Renal cortex interstitium (tissue), 11 donors: ENCODE data around the gene RBM39. TPM values are rescaled to one million over a fixed set of nuclear protein-coding genes. Genes with fewer than 3 reads are reported as not detected.
"Not testable (repeated sequence)": the region's sequence is repeated elsewhere in the genome, so short reads cannot be mapped to it uniquely, and the experiment has no call there.

ENCODE experiments used
- DNase-seq, 11 donors: peaks; one replicate each; pipeline ENCODE4 v3.0.0-alpha.2; 2013; ENCODE audit warnings: low read depth in 9 of 11, low spot score in 4 of 11; ENCODE audit errors: extremely low read depth in 1 of 11
- polyA plus RNA-seq, 3 donors: library from polyadenylated mRNA; unstranded; fragments of 120-200 nt; gene quantifications; one replicate each; pipeline ENCODE4 v1.2.1, GENCODE V29; 2013; ENCODE audit not compliant: insufficient read length in 3 of 3

RBM39 gene
- polyA plus RNA-seq, 3 donors: 523 to 699 (median 635) TPM

DNA sequence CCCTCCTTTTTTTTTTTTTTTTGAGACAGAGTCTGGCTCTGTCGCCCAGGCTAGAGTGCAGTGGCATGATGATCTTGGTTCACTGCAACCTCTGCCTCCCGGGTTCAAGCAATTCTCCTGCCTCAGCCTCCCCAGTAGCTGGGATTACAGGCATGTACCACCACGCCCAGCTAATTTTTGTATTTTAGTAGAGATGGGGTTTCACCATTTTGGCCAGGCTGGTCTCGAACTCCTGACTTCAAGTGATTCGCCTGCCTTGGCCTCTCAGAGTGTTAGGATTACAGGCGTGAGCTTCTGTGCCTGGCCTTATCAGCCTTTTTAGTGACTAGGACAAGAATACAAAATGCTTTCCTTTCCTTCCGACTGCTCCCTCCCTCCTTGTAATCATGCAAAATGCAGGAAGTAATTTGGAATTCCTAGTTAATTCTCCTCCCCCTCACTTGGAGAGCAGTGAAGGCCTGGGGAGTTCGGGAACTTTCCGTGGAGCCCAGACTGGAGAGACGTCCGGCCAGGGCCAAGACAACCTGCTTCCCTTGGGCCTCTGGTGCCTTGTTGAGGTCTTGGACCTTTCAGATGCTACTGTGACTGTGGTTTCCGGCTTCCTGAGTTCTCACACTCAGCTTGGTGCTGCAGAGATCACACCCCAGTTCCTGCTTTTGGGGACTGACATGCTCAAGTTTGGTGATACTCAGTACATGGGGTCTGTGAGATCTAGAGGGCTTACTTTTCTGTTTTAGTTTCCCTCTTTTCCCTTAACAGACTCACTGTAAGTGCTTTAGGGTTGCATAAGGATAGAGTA lies 25.8 kb upstream of the RBM39 start:
- peak in 2 of 11 donors; percentile 41 to 50 for DNase-seq

DNA sequence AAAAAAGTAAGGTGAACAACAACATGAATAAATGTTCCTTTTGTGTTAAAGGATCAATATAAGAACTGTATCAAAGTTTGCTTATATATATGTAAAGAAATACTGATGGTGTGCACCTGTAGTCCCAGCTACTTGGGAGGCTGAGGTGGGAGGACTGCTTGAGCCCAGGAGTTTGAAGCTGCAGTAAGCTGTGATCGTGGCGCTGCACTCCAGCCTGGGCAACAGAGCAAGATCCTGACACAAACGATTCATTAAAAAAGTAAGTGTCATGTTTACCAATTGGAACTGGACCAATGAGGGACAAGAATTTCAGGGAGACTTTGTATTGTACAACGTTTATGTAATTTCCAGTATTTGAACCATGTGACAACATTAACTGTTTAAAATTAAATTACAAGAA lies 24.8 kb upstream of the RBM39 start:
- DNase-seq: no peak

DNA sequence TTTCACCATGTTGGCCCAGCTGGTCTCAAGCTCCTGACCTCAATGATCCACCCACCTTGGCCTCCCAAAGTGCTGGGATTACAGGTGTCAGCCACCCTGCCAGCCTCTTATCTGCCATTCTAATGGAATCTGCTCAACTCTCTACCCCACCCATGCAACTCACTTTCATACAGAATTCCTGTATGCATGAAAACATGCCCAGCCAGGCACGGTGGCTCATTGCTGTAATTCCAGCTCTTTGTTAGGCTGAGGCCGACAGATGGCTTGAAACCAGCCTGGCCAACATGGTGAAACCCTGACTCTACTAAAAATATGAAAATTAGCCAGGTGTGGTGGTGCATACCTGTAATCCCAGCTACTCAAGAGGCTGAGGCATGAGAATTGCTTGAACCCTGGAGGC lies 22.9 kb upstream of the RBM39 start:
- not testable (repeated sequence) for DNase-seq

DNA sequence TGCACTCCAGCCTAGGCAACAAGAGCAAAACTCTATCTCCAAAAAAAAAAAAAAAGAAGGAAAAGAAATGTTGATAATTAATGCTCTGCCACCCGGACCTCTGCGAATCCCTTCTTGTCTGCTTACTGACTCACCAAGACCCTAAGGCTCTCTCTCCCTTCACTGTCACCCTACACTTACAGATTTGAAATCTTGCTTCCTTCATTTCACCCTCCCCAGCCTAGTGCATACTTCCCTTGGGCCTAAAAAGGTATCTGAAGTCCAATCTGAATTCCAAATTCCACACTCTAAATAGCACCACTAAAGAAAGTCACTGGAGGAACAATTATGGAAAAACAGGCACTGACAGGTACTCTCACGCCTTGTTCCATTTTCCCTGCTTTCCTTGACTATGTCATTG lies 20.4 kb upstream of the RBM39 start:
- DNase-seq: no peak

DNA sequence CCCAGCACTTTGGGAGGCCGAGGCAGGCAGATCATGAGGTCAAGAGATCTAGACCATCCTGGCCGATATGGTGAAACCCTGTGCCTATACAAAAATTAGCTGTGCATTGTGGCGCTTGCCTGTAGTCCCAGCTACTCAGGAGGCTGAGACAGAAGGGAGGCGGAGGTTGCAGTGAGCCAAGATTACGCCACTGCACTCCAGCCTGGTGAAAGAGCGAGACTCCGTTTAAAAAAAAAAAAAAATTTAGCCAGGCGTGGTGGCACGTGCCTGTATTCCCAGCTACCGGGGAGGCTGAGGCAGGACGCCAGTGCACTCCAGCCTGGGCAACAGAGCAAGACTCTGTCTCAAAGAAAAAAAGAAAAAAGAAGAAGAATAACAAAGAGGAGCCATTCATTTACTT lies 19.5 kb upstream of the RBM39 start:
- DNase-seq: not testable (repeated sequence)

DNA sequence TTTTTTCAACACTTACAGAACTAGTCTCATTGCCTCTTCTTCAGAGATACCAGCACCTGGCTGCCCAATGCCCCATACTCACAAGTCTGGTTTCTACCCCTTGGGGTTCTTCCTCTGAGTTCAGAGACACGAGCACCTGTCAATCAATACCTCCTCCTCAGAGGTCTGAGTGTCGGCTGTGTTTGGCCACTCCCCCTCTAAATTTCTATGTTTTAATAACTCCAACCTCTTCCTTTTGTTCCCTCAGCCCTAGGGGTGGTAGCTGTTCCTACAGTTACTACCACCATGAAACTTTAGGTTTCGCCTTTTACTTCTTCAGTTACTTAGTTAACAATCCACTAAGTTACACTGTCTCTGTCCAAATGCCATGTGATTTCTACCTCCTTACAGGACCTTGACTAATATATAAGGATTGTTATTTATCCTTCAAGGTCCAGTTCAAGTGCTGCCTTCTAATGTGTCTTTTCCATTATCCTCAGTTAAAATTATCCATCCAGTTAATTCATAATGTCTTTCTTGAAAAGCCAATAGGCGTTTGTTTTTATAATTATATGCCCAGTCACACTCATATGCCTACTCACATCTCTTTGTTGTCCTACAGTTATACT lies 15.1 kb upstream of the RBM39 start:
- no peak for DNase-seq

DNA sequence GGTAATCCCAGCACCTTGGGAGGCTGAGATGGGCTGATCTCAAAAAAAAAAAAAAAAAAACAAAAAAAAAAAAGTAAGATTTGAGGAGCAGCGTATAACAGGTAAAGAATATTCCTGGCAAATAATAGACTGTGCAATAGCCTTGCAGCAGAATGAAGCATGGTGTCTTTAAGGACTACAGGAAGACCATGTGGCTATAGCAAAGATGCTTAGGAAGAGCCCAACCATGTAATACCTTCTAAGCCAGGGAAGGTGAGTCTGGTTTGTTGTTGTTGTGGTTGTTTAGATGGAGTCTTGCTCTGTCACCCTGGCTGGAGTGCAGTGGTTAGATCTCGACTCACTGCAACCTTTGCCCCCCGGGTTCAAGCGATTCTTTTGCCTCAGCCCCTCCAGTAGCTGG lies 14.3 kb upstream of the RBM39 start:
- no peak for DNase-seq

DNA sequence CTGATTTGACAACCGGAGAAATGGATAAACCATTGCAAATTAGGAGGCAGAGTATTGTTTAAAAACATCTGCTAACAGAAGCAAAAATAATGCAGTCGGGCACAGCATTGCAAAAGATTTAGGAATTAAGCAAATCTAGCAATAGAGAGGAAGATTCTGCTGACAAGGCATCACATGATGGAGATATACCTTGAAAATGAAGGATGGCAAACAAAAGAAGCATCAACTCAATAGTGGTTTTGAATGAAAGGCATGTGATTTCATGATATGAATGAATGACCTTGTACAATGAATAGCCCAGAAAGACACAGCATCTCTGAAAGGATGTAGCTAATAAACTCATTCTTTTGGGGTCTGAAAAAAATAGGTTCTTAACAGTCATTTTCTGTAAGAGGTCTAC lies 8.6 kb upstream of the RBM39 start:
- no peak for DNase-seq

DNA sequence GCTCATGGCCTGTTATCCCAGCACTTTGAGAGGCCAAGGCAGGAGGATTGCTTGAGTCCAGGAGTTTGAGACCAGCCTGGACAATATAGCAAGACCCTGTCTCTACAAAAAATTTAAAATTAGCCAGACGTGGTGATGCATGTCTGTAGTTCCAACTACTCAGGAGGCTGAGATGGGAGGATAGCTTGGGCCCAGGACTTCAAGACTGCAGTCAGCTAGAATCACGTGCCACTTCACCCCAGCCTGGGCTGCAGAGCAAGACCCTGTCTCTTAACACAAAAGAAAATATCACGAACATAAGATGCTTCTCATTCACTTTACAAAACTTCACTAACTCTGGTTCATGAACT lies 2.4 kb upstream of the RBM39 start:
- not testable (repeated sequence) for DNase-seq

DNA sequence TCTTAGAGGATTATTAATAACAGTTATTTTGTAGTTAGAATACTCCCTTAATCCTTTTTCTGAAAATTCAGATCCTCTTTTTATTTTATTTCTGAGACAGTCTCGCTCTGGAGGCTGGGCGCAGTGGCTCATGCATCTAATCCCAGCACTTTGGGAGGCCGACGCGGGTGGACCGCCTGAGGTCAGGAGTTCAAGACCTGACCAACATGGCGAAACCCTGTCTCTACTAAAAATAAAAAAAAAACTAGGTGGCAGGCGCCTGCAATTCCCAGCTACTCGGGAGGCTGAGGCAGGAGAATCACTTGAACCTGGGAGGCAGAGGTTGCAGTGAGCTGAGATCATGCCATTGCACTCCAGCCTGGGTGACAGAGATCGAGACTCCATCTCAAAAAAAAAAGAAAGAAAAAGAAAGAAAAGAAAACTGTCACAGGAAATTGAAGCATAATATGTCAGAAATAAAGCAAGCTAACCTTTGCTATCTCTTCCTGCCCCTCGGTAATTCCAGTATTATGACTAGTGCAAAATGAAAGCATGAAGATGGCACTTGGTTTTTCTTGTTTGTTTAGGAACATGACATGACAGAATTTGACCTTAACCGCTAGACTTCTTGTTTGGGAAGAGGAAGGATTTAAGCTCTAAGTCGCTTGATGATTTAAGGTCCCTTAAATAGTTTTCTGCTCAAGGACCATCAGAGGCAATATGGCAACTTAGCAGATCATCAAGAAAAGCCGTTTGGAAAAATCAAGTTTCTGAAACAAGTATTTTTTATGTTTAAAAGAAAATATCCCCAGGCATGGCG lies 1.8 kb upstream of the RBM39 start:
- peak in 1 of 11 donors; percentile 18 for DNase-seq

DNA sequence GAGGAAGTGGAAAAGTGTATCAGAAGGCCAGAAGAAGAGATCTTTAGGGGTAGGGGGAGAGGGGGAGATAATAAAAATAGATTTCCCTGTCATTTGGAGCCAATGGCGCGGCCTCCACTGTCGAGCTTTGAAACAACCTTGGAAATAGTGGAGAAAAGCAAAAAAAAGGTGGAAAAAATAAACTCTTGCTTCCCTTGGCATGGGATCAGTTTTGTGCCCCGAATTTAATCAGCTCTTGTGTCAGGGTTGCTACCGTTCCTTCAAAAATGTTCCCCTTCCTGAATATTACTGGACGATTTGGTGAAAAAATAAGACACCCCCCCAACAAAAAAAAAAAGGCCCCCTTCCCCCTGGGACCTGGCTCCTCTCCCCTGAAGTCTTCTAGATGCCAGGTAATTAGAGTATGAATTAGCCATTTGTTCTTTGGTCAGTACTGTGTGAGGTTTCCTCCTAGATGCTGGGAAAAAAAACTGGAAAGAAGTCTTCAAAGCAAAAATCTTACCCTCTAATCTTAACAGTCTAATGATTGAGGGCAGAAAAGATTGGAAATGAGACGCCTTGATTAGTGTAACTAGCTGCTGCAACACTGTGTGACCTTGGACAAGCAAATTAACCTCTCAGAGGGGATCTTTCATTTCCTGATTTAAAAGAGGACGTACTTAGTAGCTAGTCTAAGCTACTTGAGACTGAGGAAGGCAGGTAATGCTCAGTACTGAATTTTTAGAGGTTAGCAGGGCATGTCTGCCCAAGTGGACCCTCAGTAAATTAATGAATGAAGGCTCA lies 872 bp upstream of the RBM39 start:
- peak in 5 of 11 donors; percentile 15 to 25 (median 19) for DNase-seq

DNA sequence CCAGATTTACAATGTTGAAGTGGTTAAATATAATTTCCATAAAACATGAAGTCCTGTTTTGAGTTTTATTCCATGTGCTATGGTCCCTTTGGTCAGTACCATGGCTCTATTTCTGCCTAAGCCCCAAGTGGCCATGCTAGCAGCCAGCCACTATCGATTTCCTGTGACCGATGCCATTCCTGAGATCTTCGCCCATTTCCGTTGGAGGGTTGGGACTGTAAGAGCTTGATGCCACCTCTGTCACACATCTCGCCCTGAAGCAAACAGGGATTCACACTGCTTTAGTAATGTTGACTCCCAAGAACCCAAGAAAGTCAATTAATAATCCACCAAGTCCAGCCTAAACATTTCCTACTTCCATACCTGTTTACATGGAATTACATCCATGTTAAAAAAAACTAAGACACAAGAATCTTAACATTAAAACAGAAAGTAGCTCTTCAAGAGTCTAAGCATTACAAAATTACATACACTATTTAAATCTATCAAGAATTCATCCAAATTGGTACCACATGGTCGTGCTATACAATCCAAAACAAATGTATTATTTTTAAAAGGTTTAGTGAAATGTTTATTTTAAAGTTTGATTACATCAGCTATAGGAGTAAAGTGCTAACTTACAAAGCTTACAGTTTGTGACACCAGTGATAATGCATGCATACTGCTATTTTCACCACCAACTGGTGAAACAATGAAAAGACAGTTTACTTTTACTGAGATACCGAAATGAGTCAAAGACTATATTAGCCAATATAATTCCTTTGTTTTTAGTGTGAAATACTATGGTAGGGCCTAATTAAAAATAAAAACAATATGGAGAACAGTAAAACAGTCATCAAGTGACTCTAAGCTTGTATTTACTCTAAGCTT lies 2.5 kb downstream of the RBM39 start:
- DNase-seq: peak in 1 of 11 donors; percentile 9

DNA sequence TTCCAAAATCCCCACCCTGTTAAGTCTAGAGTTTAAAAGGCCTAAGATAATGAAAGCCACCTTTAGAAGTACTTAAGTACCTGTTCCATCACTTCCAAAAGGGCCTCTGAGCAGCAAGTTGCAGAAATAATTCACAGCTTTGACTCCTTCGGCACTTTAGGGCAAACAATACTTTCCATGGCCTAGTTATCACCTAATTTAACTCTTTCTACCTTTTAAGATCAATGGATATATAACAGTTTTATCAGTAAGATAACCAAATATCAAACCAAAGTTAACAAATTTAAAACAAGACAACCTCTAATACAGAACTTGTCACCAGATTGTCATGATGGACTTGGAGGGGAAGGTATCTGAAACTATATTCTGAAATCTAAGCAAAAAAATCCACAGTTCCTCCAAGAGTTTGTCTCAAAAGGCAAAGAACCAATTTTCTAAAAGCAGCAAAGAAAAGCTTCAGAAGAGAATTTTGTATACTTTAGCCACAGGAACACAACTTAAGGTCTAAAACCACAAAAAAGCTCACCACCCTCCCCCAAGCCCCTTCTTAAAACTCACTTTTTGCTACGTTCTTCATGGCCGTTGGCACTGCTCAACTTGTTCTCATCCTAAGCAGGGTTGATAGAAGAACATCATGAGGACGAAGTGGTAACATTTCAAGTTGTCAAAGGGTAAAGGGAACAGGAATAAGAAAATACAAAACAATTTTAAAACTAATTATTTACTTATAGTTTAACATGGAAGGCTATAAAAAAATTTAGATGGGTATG lies 3.5 kb downstream of the RBM39 start:
- no peak for DNase-seq

DNA sequence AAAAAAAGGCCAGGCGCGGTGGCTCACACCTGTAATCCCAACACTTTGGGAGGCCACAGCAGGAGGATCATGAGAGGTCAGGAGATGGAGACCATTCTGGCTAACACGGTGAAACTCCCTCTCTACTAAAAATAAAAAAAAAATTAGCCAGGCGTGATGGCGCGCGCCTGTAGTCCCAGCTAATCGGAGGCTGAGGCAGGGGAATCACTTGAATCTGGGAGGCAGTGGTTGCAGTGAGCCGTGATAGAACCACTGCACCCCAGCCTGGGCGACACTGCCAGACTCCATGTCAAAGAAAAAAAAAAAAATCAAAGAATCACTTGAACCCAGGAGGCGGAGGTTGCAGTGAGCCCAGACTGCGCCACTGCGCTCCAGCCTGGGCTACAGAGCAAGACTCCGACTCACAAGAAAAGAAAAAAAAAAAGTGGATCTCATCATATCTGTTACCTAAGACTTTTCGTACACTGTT lies 4.2 kb downstream of the RBM39 start:
- no peak for DNase-seq

DNA sequence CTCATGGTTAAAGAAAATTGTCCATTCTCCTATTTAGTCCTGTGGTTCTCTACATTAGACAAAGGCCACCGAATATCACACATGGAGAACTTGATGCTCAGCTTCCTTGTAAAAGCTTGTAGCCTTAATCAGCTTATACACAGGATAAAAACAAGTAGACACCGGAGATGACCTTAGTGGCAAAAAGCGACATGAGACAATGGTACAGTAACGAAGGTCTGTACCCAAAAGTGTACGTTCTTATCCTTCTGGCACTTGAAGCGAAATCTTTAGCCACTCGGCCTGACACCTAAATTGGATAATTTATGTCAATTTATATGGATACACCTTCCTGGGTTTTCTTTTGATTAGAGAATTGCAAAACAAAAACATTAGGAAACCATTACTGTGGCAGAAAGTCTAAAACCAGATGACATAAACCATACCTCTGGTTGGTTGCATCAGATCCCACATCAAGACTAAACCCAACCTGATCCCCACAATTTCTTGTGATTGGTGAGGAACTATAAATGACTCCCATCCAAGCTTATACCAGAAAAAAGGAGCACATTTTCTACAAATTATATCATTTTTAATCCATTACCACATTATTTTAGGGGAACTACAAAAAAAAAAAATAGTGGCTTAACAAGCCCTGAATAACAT lies 6.1 kb downstream of the RBM39 start:
- no peak for DNase-seq

DNA sequence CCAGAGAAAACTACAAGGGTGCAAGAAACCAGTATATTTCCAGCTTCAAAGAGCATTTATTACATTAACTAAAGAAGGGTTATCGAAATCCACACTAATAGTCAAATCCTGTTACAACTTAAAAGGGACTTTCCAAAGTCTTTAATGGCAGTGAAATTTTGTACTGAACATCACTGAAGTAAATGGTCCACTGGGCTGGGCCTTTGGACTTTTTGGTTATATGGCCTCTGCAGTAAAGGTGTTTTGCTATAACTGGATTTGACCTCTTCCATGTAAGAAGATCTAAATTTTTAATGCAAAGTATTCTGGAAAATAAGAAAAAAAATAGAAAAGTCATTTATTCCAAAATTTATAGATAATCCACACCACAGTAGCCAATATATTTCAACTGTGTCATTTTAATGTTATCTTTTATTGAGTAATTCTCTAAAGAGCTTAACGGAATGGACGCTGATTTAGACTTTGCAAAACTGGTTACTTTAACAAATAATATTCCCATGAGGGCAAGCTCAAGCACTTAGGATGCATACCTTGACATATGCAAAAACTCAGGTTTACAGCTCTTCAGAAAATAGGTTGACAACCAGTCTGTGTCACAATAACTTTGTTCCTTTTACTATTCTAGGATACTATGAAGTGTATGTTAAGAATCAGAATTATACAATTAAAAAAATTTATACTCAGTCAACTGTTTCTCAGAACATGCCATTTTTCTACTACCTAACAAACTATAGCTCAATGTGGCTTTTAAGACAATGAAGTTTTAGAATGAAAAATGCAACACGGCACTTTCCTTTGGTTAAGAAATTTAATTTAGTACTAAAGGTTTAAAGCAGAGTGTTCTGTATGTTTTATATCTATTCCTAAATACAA lies 7.0 kb downstream of the RBM39 start:
- no peak for DNase-seq
